HG03342 (cell line): Measurements from ENCODE around the gene TBL3.
"Not testable (repeated sequence)": the region's sequence is repeated elsewhere in the genome, so short reads cannot be mapped to it uniquely, and the experiment has no call there.

Experiments
- ATAC-seq: cut with Tn5 transposase; IDR thresholded peaks from one replicate; pipeline ENCODE4 v1.9.1; 2021; ENCODE audit warnings: mild to moderate bottlenecking, moderate library complexity; ENCODE audit not compliant: unreplicated experiment

Gene TBL3

DNA sequence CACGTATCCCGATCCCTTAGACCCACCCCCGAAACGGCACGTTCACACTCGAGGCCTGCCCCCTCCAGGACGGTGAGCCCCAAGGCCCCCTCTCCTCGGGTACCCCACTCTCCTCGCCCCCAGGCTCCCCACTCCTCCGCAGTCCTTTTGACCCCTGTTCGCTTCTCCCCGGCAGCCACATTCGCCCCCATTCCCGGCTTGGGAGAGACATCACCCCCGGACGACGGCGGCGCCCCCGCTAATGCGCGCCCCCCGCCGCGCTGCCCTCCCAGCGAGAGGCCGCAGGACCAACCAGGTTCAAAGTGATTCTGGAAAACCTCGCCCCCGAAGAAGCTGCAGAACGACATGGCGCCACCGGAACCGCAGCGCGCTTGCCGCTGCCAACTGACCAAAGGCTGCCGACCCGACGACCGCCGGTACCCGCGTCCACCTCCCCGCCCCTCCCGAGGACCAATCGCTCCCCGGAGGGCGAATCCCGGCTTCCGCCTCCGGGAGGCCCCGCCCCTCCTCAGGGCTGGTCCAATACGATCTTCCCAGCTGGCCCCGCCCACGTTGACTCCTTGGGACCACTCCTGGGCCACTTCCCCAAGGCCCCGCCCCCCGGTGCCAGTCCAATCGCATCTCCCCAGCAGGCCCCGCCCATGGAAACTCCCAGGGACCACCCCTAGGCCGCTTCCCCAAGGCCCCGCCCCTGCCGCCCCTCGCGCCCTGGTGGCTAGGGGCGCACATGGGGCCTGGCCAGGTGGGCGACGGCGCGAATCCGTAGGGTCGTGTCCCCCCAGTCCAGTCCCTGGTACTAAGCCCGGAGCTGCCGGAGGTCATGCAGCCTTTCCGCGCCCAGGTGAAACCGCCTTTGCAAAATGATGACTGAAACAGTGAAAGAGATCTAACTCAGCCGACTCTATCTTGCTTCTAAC lies 28.8 kb upstream of the TBL3 start, which contains the start of gene MSRB1:
TSS of gene MSRB1 (minus strand) at position 390 of the 917 bp plus-strand sequence. CDS start at position 347, 43 bp downstream.
- ATAC-seq = peak; percentile 89

DNA sequence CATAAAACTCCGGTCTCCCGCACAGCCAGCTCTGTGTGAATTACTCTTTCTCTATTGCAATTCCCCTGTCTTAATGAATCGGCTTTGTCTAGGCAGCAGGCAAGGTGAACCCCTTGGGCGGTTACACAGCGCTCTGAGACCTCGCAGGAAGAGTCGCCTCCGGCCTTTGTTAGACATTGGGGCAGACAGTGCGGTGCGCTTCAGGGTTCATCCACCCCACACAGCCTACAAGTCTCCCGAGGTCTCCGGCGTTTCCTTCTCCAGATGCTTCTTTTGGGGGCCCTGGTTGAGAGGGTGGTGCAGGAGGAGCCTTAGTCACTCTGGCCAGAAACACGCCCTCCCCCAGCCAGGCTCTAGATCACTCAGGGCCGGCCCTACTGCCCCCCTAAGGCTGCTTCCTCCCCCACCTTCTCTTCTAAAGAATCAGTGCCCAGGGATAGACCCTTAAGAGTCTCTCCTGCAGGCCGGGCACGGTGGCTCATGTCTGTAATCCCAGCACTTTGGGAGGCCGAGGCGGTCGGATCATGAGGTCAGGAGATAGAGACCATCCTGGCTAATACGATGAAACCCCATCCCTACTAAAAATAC lies 27.1 kb upstream of the TBL3 start:
- ATAC-seq = no peak

DNA sequence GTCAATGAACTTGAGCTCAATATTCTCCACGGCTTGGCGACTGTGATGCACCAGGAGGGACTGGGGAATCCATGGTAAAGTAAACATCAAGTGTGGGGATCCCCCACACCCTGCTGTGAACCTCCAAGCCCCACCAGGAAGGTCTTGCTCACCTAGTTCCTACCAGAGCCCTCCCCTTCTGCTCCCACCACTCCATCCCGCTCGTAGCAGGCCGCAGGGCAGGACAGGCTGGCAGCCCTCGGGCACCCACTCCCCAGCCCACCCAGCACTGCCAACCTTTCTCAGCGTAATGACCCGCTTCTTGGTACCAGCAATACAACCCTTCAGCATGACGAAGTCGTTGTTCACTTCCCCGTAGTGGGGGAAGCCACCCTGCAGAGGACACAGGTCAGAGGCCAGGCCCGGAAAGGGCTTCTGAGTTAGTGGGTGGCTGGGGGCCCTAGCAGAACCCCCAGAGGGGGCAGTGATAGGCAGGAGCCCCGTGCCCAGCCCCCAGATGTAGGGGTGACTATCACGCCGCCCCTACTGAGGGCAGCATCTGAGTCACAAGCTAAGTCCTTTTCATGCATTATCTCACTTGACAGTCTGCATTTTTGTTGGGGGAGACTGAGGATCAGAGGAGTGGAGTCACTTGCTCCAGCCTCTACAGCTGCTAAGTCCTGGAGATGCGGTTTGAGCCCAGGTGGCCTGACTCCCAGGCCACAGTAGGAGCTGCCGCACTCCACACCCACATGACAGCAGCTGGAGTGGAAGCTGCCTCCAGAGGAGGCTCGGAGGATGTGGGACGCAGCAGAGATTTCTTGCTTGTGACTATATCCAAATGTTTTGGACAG lies 26.1 kb upstream of the TBL3 start:
- ATAC-seq = no peak

DNA sequence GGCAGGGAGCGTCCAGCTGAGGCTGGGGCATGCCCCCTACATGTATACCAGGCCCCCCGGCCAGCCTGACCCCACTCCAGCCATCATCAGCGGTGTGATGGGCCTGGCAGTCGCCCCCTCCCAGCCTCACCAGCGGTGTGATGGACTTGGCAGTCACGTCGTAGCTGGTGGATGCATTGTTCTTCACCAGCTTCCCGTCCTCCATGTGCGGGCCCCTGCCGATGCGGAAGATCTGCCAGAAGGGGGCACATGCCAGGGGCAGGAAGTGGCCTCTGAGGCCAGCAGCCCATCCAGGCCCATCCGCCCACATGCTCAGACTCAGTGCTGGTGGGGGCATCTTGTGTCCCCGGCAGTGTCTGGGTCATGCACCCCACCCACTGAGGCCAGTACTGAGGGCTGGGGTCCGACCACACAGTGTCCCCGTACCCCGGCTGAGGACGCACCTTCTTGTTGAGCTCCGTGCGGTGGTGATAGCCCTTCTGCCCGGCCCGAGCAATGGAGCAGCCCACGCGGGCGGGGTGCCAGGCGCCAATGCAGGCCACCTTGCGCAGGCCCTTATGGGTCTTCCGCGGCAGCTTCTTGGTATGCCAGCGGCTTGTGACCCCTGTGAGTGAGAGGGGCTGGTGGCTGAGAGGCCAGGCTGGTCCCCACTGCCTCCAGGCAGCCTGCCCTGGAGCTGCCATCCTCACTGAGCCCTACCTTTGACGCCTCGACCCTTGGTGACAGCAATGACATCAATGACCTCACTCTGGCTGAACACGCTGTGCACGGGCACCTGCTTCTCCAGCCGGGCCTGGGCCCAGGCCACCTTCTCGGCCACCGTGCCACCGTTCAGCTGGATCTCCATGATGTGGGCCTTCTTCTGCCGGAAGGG lies 25.1 kb upstream of the TBL3 start:
- no peak for ATAC-seq

DNA sequence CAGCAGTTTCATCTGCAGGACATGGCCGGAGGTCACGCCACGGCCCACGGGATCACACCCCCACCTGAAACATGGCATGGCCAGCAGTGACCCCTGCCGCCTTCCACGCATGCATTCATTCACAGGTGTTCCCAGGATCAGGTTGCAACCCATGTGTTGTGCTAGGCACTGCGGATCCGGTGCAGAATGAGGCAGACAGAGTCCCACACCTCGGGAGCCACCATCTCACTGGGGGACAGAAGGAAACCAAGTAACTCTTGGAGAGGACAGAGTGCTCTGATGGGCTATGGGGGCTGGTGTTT lies 24.5 kb upstream of the TBL3 start:
- no peak for ATAC-seq

DNA sequence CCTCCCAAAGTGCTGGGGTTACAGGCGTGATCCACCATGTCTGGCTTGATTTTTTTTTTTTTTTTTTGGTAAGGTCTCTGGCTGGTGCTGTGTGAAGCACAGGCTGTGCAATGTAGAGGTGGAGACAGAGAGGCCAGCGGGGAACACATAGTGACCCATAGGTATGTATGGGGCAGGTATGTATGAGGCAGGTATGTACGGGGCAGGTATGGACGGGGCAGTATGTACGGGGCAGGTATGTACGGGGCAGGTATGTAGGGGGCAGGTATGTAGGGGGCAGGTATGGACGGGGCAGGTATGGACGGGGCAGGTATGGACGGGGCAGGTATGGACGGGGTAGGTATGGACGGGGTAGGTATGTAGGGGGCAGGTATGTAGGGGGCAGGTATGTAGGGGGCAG lies 22.3 kb upstream of the TBL3 start:
- ATAC-seq = no peak

DNA sequence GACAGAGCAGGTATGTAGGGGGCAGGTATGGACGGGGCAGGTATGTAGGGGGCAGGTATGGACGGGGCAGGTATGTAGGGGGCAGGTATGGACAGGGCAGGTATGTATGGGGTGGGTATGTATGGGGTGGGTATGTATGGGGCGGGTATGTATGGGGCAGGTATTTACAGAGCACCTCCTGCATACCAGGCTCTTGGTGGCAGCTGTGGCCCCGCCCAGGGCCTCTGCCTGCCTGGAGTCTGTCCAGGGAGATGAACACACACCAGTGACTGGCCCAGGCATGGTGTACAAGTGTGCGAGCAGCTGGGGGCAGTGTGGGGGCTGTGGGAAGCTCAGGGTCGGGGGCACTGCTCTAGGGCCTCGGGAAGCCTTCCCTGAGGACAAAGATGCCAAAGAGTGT lies 21.8 kb upstream of the TBL3 start:
- no peak for ATAC-seq

DNA sequence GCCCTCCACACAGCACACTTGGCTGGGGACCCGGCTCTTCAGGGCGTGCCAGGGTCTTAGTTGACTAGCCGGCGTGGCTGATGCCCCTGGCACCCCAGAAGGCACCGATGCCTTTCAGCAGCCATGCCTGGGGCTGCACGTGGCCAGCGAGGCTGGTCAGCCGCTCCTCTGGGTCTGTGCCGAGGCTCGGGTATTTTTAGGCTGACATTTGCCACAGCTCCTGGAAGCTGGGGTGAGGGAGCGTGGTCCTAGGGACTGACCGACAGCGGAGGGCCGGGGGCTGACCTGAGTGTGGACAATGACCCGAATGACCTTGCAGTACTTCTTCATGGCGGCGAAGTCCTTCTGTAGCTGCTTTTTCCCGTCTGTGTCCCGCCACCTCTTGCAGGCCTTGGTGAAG lies 21.3 kb upstream of the TBL3 start:
- ATAC-seq = no peak

DNA sequence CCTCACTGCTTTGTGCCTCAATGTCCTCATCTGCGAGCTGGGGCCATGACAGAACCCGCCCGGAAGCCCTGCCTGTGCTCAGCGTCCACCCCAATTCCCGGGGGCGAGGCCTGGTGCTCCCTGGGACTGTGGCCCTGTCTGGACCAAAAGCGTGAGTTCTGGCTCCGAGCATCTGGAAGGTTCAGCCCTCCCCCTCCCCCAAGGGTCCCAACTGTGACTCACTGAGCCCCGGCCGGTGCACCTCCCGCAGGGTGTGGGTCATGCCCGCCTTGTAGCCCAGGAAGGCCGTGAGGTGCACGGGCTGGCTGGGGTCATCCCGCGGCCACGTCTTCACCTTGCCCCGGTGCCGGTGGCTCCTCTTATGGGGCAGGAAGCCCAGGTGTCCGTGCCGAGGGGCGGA lies 18.1 kb upstream of the TBL3 start:
- no peak for ATAC-seq

DNA sequence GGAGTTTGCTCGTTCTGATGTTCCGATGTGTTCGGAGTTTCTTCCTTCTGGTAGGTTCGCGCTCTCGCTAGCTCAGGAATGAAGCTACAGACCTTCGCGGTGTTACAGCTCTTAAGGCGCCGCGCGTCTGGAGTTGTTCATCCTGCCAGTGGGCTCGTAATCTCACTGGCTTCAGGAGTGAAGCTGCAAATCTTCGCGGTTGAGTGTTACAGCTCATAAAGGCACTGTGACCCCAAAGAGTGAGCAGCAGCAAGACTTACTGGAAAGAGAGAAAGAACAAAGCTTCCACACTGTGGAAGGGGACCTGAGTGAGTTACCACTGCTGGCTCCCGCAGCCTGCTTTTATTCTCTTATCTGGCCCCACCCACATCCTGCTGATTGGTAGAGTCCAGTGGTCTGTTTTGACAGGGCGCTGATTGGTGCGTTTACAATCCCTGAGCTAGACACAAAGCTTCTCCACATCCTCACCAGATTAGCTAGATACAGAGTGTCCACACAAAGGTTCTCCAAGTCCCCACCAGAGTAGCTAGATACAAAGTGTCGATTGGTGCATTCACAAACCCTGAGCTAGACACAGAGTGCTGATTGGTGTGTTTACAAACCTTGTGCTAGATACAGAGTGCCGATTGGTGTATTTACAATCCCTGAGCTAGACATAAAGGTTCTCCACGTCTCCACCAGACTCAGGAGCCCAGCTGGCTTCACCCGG lies 14.3 kb upstream of the TBL3 start:
- not testable (repeated sequence) for ATAC-seq

DNA sequence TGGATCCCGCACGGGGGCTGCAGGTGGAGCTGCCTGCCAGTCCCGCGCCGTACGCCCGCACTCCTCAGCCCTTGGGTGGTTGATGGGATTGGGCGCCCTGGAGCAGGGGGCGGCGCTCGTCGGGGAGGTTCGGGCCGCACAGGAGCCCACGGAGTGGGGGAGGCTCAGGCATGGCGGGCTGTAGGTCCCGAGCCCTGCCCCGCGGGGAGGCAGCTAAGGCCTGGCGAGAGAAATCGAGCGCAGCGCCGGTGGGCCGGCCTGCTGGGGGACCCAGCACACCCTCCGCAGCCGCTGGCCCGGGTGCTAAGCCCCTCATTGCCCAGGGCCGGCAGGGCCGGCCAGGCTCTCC lies 13.7 kb upstream of the TBL3 start:
- ATAC-seq = not testable (repeated sequence)

DNA sequence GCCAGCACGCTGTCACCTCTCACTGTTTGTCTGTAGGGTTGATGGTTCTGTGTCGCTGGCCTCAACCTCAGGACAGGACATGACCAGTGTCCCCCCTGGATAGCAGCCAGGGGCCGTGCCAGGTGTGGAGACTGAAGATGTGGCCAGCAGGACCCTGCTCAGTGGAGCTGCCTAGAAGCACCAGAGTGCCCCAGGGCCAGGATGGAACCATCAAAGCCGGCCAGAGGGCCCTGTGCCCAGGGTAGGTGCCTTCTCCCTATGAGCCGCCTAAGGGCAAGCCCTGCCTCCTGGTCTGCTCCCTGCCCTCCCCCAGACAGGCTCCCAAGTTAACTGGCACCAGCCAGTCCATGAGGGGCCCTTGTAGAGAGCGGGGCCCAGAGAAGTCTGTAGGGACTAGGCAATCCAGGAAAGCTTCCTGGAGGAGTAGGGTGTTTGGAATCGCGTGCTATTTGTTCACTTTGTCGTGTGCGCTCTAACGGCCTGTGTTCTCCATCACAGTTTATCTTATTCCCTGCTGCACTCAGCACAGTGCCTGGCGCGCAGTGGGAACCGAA lies 13.1 kb upstream of the TBL3 start:
- no peak for ATAC-seq

DNA sequence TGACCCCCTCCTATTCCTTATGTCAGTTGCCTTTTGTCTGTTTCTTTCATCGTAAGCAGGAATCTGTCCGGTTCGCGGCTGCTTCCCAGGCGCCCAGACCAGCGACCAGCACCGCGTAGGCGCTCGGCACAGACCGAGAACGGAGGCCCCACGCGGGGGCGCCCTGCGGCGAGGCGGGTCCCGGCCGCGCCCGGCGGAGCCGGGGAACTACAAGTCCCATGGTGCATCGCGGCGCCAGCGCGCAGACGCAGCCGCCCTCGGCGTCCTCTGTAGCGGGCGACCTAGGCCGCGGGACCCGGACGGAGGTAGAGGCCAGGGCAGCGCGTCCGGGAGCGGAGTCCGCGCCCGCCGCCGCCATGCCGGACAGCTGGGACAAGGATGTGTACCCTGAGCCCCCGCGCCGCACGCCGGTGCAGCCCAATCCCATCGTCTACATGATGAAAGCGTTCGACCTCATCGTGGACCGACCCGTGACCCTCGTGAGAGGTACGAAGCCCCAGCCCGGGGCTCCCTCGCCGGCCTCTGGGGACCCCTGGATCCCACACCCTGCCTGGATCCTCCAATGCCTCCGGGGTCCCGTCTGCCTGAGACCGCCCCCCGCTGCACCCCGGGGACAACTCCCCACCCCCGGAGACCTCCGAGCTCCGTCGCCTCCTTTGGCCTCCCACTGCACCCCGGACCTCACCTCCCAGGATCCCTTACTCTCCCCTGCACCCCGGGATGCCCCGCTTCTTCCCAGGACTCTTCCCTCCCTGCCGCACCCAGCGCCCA lies 12.4 kb upstream of the TBL3 start, which contains the start of gene NDUFB10:
TSS of gene NDUFB10 (plus strand) at position 270 of the 771 bp plus-strand sequence. CDS start at position 357, 87 bp downstream.
- peak; percentile 69 for ATAC-seq

DNA sequence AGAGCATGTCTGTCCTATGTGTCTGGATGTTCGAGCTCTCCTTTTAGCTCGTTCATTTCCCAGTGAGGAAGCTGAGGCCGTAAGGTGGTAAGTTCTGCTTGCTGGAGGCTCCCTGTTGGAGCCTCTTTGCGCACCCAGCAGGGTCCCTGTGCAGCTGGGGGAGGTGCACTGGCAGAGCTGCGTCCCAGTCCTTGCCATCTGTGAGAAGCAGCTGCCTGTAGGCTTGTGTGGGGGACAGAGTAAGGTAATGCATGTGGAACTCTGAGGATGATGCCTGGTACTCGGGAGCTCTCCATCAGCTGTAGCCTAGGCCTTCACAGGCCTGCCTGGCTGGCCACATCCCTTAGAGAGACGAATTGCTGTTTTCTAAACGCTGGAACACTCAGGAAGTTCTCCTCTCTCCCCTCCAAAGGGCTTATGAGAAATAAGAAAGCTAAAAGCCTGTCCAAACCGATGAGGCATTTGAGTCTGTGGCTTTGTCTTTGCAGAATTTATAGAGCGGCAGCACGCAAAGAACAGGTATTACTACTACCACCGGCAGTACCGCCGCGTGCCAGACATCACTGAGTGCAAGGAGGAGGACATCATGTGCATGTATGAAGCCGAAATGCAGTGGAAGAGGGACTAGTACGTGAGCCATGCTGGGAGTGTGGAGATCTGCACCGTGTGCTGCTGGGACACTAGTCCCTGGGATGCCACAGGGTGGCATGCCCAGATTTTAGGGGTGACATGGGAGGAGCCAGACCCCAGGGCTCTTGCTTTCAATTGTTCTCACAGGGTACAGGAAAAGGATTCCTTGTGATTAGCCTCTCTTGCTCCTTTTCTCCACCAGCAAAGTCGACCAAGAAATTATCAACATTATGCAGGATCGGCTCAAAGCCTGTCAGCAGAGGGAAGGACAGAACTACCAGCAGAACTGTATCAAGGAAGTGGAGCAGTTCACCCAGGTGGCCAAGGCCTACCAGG lies 10.9 kb upstream of the TBL3 start:
- ATAC-seq = no peak

DNA sequence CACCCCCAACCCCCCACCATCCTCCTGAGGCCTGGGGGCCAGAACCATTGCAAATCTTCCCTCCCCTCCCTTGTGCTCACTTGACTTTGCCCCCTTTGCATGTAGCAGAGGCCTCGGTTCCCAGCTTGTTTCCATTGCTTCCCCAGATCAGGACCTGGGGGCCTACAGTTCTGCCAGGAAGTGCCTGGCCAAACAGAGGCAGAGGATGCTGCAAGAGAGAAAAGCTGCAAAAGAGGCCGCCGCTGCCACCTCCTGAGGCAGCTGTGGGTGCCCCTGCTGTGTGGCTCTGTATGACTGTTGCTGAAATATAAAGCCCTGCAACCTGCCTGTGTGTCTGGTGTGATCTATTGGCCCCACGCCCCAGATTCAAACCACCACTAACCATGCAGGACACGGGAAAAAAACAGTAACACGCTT lies 10.2 kb upstream of the TBL3 start:
- no peak for ATAC-seq

DNA sequence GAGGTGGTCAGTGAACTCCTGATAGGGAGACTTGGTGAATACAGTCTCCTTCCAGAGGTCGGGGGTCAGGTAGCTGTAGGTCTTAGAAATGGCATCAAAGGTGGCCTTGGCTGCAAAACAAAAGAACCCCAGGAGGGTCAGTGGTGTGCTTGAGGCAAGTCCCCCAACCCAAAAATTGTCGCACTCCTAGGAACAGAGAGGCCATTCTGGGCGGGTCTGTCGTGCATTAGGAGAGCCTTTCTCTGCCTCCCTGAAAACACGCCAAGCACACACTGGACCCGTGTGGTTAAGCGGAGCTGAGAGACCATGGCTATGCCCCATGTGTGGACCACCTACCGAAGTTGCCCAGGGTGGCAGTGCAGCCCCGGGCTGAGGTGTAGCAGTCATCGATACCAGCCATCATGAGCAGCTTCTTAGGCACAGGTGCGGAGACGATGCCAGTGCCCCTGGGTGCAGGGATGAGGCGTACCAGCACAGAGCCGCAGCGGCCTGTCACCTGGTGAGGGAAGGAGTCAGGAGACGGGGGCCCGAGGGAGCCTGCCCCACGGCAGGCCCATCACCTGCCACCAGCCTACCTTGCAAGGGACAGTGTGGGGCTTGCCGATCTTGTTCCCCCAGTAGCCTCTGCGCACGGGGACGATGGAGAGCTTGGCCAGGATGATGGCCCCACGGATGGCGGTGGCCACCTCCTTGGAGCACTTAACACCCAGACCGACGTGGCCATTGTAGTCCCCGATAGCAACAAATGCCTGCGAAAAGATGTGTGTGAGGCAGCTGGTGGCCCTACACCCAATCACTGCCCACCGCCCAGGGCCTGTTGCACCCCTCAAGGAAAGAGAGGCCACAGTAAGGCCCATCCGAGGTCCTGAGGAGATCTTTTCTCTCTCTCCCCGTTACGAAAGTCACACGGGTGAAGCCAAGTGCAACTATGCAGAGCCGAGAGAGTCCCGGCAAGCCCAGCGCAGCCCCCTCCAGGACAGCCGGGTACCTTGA lies 9.4 kb upstream of the TBL3 start:
- not testable (repeated sequence) for ATAC-seq
